Right lobe of liver (tissue), 6 donors: ENCODE results near the gene FBLIM1. TPM values are rescaled to one million over a fixed set of nuclear protein-coding genes. Genes with fewer than 3 reads are reported as not detected.

Experiments
- ATAC-seq, 4 donors: fragments of 200-7000 bp; cut with Tn5 transposase; one replicate each; pipeline ENCODE4 v1.9.1; 2020; ENCODE audit warnings: mild to moderate bottlenecking in 4 of 4, moderate library complexity in 4 of 4
- DNase-seq, 3 donors: peaks; one replicate each; pipeline ENCODE4 v3.0.0-alpha.2; 2020
- H3K27ac ChIP-seq, 3 donors: fragments of 200-600 bp; one replicate each; pipeline ENCODE4 v1.8.0; 2022
- H3K27me3 ChIP-seq, 2 donors: fragments of 200-600 bp; one replicate each; pipeline ENCODE4 v1.8.0; 2022
- H3K36me3 ChIP-seq, 4 donors: fragments of 200-600 bp; sonication (generic) in 1 of 4; one replicate each; pipeline versions ENCODE4 v1.5.1 to v1.8.0; 2017 to 2022; ENCODE audit warnings: control low read depth in 1 of 4
- H3K4me1 ChIP-seq, 4 donors: fragments of 200-600 bp; sonication (generic) in 1 of 4; one replicate each; pipeline versions ENCODE4 v1.5.1 to v1.8.0; 2017 to 2022; ENCODE audit warnings: control low read depth in 1 of 4
- H3K4me3 ChIP-seq, 3 donors: fragments of 200-600 bp; one replicate each; pipeline ENCODE4 v1.8.0; 2022
- H3K9me3 ChIP-seq, 4 donors: fragments of 200-600 bp; sonication (generic) in 1 of 4; one replicate each; pipeline versions ENCODE4 v1.5.1 to v1.8.0; 2017 to 2022; ENCODE audit warnings: control low read depth in 1 of 4
- CTCF ChIP-seq, 4 donors: fragments of 200-600 bp in 3 of 4; fragments of 450-650 bp in 1 of 4; IDR thresholded peaks; one replicate each; pipeline versions ENCODE4 v1.5.1 to v1.8.0; 2016 to 2022; ENCODE audit warnings: antibody characterized with exemption in 4 of 4, mild to moderate bottlenecking in 2 of 4
- POLR2A ChIP-seq: fragments of 450-650 bp; IDR thresholded peaks from one replicate; pipeline ENCODE4 v1.6.1; 2017; ENCODE audit warnings: antibody characterized with exemption, mild to moderate bottlenecking
- WGBS: methylation state at CpG from one replicate; pipeline ENCODE4 v1.1.6; 2018; ENCODE audit warnings: low coverage, low lambda C conversion rate; ENCODE audit not compliant: insufficient coverage; ENCODE audit errors: missing lambda C conversion rate; 5-methylcytosine and 5-hydroxymethylcytosine counted together
- intact Hi-C, 2 donors: fragments of 100-400 bp; cut with DNase I; formaldehyde crosslinking; loops; one replicate each; pipeline versions ENCODE4 v1.11.2 to v1.14.1; 2022
- total RNA-seq, 6 experiments: library from RNA; depleted of rRNA in 2 of 6; stranded (reverse); fragments of >200 nt in 2 of 6; fragmentation: NEBNext Ultra II Directional in 3 of 6; extraction: Animal tissue kit (Norgen Biotek cat#: 25700) in 3 of 6; gene quantifications; one replicate each; pipeline versions ENCODE4 v1.1.0 to v1.2.4, GENCODE V29; 2016 to 2023
- donor health status: DM: no; HTN: yes; CAD: no.
- donor health status: DM: no; HTN: no; CAD: no.
- donor health status: DM: no; HTN: no; CAD: no.
- donor health status: DM: no; HTN: yes; CAD: no.
- donor health status: DM: no; HTN: yes; CAD: no.

FBLIM1 gene
- total RNA-seq, 6 experiments from 2014 or later: 4.0 to 13.1 (median 6.0) TPM

- WGBS: 77% methylated on average over 2 of the region's 12 CpGs
- no peaks in the 10 kb centered on the region for H3K9me3 ChIP-seq
- no peaks in the 10 kb centered on the region for H3K27me3 ChIP-seq
- no peaks in the 10 kb centered on the region for H3K36me3 ChIP-seq
- ATAC-seq: peak in 3 of 4 donors; percentile 4 to 26 (median 5)
- H3K27ac ChIP-seq: peak overlapping the region in 2 of 3 donors; percentile 4 to 5
- no peak for TF ChIP-seq POLR2A
- peaks cover 0 to 6% (median 0%) of the 10 kb centered on the region in 4 donors for H3K4me1 ChIP-seq
- intact Hi-C loops: no loop called here
- no peak overlapping the region for H3K4me3 ChIP-seq
- no peak for DNase-seq
Measured at GRCh38 chr1:15760520-15761211, 2.1 kb downstream of the FBLIM1 start.

DNA sequence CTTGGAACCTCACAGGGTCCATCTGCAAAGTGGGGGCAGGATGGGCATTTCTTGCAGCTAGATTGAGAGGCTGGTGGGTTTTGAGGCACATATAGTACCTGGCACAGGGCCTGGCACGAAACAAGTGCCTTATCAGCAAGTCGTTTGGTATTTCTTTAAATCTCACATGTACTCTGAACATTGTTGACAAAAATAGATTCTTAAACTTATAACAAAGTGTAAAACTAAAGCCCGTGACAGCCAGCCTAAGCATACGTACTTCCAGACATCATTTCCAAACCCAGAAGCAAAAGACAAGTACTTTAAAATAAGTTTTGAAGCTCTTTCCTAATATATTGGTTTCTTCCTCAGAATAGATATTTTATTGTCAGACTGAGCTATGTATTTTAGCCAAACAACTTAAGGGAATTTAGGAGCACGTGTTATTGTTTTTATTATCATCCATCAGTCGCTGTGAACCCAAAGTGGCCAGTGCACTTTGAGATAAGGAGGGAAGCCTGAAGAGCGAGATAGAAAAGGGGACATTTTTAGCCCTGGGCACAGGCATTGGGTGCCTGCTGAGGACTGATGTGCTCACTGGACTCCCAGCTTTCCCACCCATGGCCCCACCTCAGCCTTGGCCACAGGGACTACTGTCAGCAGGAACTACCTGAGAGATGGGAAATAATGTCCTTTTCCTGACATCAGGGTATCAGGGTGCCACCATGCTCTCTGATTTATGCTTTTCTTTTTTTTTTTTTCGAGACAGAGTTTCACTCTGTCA, 3.0 kb downstream of the FBLIM1 start:
- TF ChIP-seq CTCF (IDR thresholded peaks at IDR 0.05): no peak
- no peak for TF ChIP-seq POLR2A
- Histone ChIP-seq H3K27me3 (no peaks in the 10 kb centered on the region), H3K27ac (peak overlapping the region in 1 of 3 donors; percentile 4), H3K36me3 (no peaks in the 10 kb centered on the region), H3K4me1 (peaks cover 0 to 6% (median 0%) of the 10 kb centered on the region in 4 donors), H3K4me3 (no peak overlapping the region), H3K9me3 (no peaks in the 10 kb centered on the region)
- intact Hi-C loops: no loop called here
- no peak for ATAC-seq
- 61% methylated on average over 8 of the region's 8 CpGs for WGBS
- DNase-seq: no peak

GRCh38 chr1:15762546-15762945, 4.0 kb downstream of the FBLIM1 start:
- Histone ChIP-seq H3K27me3 (no peaks in the 10 kb centered on the region), H3K27ac (no peak overlapping the region), H3K4me3 (no peak overlapping the region), H3K36me3 (no peaks in the 10 kb centered on the region), H3K4me1 (peaks cover 0 to 6% (median 0%) of the 10 kb centered on the region in 4 donors), H3K9me3 (no peaks in the 10 kb centered on the region)
- ATAC-seq: no peak
- intact Hi-C loops: no loop called here
- DNase-seq: no peak
- 65% methylated on average over 5 of the region's 10 CpGs for WGBS
- TF ChIP-seq CTCF (IDR thresholded peaks at IDR 0.05): no peak
- TF ChIP-seq POLR2A: no peak

GRCh38 chr1:15764269-15764764, 5.7 kb downstream of the FBLIM1 start:
- no peak for TF ChIP-seq POLR2A
- intact Hi-C loops: no loop called here
- H3K27me3 ChIP-seq: no peaks in the 10 kb centered on the region
- no peaks in the 10 kb centered on the region for H3K4me1 ChIP-seq
- ATAC-seq (peak in 2 of 4 donors; percentile 9 to 10), DNase-seq (no peak)
- no peaks in the 10 kb centered on the region for H3K36me3 ChIP-seq
- H3K27ac ChIP-seq: no peak overlapping the region
- no peak overlapping the region for H3K4me3 ChIP-seq
- H3K9me3 ChIP-seq: no peaks in the 10 kb centered on the region
- 54% methylated on average over 3 of the region's 10 CpGs for WGBS

GRCh38 chr1:15764890-15765289, 6.3 kb downstream of the FBLIM1 start:
- Histone ChIP-seq H3K27ac (no peak overlapping the region), H3K4me3 (no peak overlapping the region), H3K36me3 (no peaks in the 10 kb centered on the region), H3K27me3 (no peaks in the 10 kb centered on the region), H3K4me1 (no peaks in the 10 kb centered on the region), H3K9me3 (no peaks in the 10 kb centered on the region)
- WGBS: no CpG with 5 or more reads among the region's 15 CpGs
- TF ChIP-seq POLR2A (no peak), CTCF (IDR thresholded peaks at IDR 0.05) (no peak)
- DNase-seq (no peak), ATAC-seq (no peak)
- intact Hi-C loops: no loop called here
